ENCODE data around the gene B4GALT5. TPM values are rescaled to one million over a fixed set of nuclear protein-coding genes. Genes with fewer than 3 reads are reported as not detected.

Gene B4GALT5
- polyA plus RNA-seq, 1 donor (not counting 4 experiments of a cell fraction or from before 2014, with no cell fraction given): 23.5 TPM

GRCh38 chr20:49595811-49596561 lies 117.7 kb downstream of the B4GALT5 start:
- dilution Hi-C loops (cut with MboI; ENCODE audit: extremely low pct_ligation_motif_present, low sequenced_read_pairs): no loop called here
- peaks cover 11% of the 10 kb centered on the region for H3K4me1 ChIP-seq (ENCODE audit: control insufficient read depth, extremely low read depth, insufficient read depth, low read length)
- TF ChIP-seq EZH2 (IDR thresholded peaks at IDR 0.05; ENCODE audit: low read length) (no peak), CTCF (optimal IDR thresholded peaks at IDR 0.05 in 1 of 3, IDR thresholded peaks at IDR 0.05 in 1 of 3, conservative IDR thresholded peaks at IDR 0.05 in 1 of 3; ENCODE audit: extremely low read depth in 1 of 3, insufficient read depth in 2 of 3, low read length in 3 of 3) (no peak)
- no peak for FAIRE-seq
- no peak overlapping the region for H3K9ac ChIP-seq (ENCODE audit: control insufficient read depth, extremely low read depth, insufficient read depth, low read length)
- no peaks in the 10 kb centered on the region for H4K20me1 ChIP-seq (ENCODE audit: control insufficient read depth, extremely low read depth, insufficient read depth, low read length)
- peaks cover 6% of the 10 kb centered on the region for H3K27me3 ChIP-seq (ENCODE audit: control insufficient read depth, extremely low read depth, insufficient read depth, low read length)
- H3K9me3 ChIP-seq (ENCODE audit: control insufficient read depth, low read depth, low read length): no peaks in the 10 kb centered on the region
- no peaks in the 10 kb centered on the region for H3K79me2 ChIP-seq (ENCODE audit: control insufficient read depth, insufficient read depth, low read length)
- H3K9me1 ChIP-seq (ENCODE audit: control insufficient read depth, extremely low read depth, insufficient read depth, low read length): no peaks in the 10 kb centered on the region
- no peak overlapping the region for H2AFZ ChIP-seq (ENCODE audit: control insufficient read depth, low read length)
- DNase-seq (ENCODE audit: low read depth, low spot score): no peak
- no peak overlapping the region for H3K4me2 ChIP-seq (ENCODE audit: control insufficient read depth, extremely low read depth, insufficient read depth, low read depth, low read length)
- H3K4me3 ChIP-seq (ENCODE audit: control insufficient read depth in 2 of 3, extremely low read depth in 1 of 3, insufficient read depth in 2 of 3, low read depth in 1 of 3, low read length in 3 of 3): no peak overlapping the region
- no peaks in the 10 kb centered on the region for H3K36me3 ChIP-seq (ENCODE audit: control insufficient read depth in 2 of 2, extremely low read depth in 1 of 2, insufficient read depth in 2 of 2, low read length in 2 of 2)
- no peak overlapping the region for H3K27ac ChIP-seq (ENCODE audit: control insufficient read depth, insufficient read depth, low read length)

- H3K27ac ChIP-seq (ENCODE audit: control insufficient read depth, insufficient read depth, low read length): no peak overlapping the region
Observed at GRCh38 chr20:49595346-49595745, 118.3 kb downstream of the B4GALT5 start.

More at GRCh38 chr20:49595346-49595745, 118.3 kb downstream of the B4GALT5 start:
- H2AFZ ChIP-seq (ENCODE audit: control insufficient read depth, low read length): no peak overlapping the region
- no peak for DNase-seq (ENCODE audit: low read depth, low spot score)
- H3K9ac ChIP-seq (ENCODE audit: control insufficient read depth, extremely low read depth, insufficient read depth, low read length): no peak overlapping the region
- no peaks in the 10 kb centered on the region for H3K36me3 ChIP-seq (ENCODE audit: control insufficient read depth in 2 of 2, extremely low read depth in 1 of 2, insufficient read depth in 2 of 2, low read length in 2 of 2)
- no peak overlapping the region for H3K4me2 ChIP-seq (ENCODE audit: control insufficient read depth, extremely low read depth, insufficient read depth, low read depth, low read length)
- no peaks in the 10 kb centered on the region for H3K79me2 ChIP-seq (ENCODE audit: control insufficient read depth, insufficient read depth, low read length)
- no peaks in the 10 kb centered on the region for H4K20me1 ChIP-seq (ENCODE audit: control insufficient read depth, extremely low read depth, insufficient read depth, low read length)
- no peak for FAIRE-seq
- peaks cover 11% of the 10 kb centered on the region for H3K4me1 ChIP-seq (ENCODE audit: control insufficient read depth, extremely low read depth, insufficient read depth, low read length)
- TF ChIP-seq CTCF (optimal IDR thresholded peaks at IDR 0.05 in 1 of 3, IDR thresholded peaks at IDR 0.05 in 1 of 3, conservative IDR thresholded peaks at IDR 0.05 in 1 of 3; ENCODE audit: extremely low read depth in 1 of 3, insufficient read depth in 2 of 3, low read length in 3 of 3) (no peak), EZH2 (IDR thresholded peaks at IDR 0.05; ENCODE audit: low read length) (no peak)
- H3K9me1 ChIP-seq (ENCODE audit: control insufficient read depth, extremely low read depth, insufficient read depth, low read length): no peaks in the 10 kb centered on the region
- H3K9me3 ChIP-seq (ENCODE audit: control insufficient read depth, low read depth, low read length): no peaks in the 10 kb centered on the region
- dilution Hi-C loops (cut with MboI; ENCODE audit: extremely low pct_ligation_motif_present, low sequenced_read_pairs): no loop called here
- H3K4me3 ChIP-seq (ENCODE audit: control insufficient read depth in 2 of 3, extremely low read depth in 1 of 3, insufficient read depth in 2 of 3, low read depth in 1 of 3, low read length in 3 of 3): no peak overlapping the region
- peaks cover 6% of the 10 kb centered on the region for H3K27me3 ChIP-seq (ENCODE audit: control insufficient read depth, extremely low read depth, insufficient read depth, low read length)
